ENCODE results near the gene SLC13A2.
"Not testable (repeated sequence)": the region's sequence is repeated elsewhere in the genome, so short reads cannot be mapped to it uniquely, and the experiment has no call there.

The SLC13A2 gene

DNA sequence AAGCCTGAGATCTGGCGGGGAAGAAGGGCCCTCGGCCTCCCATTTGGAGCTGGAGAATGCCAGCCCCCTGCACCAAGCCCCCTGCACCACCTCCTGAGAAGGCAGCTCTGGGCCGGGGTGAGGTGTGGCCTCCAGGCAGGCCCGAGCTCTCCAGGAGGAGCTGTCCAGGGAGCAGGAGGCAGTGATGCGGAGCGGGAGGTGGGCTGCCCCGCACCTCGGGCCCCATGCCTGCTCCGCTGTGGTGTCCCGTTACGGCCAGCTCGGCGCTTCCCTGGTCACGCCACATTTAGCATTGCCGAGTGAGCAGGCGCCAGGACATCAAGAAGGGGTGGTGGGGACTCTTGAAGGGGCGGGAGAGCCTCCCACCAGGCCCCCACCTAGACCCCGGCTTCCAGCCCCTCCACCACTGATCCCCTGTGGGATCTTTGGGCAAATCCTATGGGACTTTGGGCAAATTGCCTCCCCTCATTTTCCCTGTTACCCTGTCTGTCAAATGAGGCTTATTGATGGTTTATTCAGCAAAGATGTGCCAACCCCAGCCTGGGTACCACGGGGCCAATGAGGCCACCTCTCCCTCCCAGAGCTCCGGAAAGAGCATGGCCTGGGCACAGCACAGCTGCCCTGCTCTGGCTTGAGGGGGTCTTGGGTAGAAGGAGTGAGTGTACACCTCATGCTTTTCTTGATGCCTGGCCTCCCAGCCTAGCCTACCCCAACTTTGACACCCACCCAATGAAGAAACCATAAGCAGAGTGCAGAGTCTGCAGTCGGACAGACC, 48.1 kb downstream of the SLC13A2 start:
- Histone ChIP-seq H3K9me3 (ENCODE audit: low read depth, low read length) (no peaks in the 10 kb centered on the region), H3K36me3 (ENCODE audit: insufficient read depth, low read length) (no peaks in the 10 kb centered on the region), H3K27ac (no peak overlapping the region), H3K4me3 (no peak overlapping the region), H3K9ac (ENCODE audit: insufficient read length) (no peak overlapping the region)
- no peak for DNase-seq (ENCODE audit: low read depth, low spot score)
- TF ChIP-seq POLR2AphosphoS5 (IDR thresholded peaks at IDR 0.05; ENCODE audit: borderline replicate concordance, low read depth, low read length), result no peak
- no peak for TF ChIP-seq FOXP2 (optimal IDR thresholded peaks at IDR 0.05; ENCODE audit: control extremely low read depth, extremely low read length, insufficient read depth)
- TF ChIP-seq EZH2 (IDR thresholded peaks at IDR 0.05), result no peak

DNA sequence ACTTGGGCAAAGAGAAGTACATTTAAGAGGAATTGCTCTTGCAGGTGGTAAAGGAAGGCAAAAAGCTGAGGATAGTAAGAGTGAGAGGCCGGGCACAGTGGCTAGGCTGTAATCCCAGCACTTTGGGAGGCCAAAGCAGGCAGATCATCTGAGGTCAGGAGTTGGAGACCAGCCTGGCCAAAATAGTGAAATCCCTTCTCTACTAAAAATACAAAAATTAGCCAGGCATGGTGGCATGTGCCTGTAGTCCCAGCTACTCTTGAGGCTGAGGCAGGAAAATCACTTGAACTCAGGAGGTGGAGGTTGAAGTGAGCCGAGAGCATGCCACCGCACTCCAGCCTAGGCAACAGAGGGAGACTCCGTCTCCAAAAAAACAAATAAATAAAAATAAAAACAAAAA, 48.8 kb downstream of the SLC13A2 start:
- H3K9ac ChIP-seq (ENCODE audit: insufficient read length); H3K9me3 ChIP-seq (ENCODE audit: low read depth, low read length): not testable (repeated sequence)

DNA sequence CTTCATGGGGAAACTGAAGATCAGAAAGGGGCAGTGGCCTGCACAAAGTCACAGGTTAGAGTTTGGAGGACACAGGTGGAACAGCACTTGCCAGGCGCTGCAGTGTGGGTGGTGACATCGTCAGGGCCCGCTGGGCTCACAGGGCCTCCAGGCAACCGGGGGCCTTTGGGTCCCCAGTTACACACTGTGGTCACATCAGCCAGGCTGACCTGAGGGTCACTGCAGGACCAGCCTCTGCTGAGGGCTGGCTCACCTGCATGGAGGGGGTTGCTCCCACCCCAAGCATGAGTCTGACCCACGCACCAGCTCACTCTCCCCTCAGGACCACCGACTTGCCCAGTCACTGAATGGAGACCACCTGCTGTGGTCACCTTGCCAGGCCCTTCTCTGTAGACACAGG, 49.7 kb downstream of the SLC13A2 start:
- Histone ChIP-seq H3K36me3 (ENCODE audit: insufficient read depth, low read length) (no peaks in the 10 kb centered on the region), H3K27ac (no peak overlapping the region), H3K9me3 (ENCODE audit: low read depth, low read length) (no peaks in the 10 kb centered on the region), H3K4me3 (no peak overlapping the region), H3K9ac (ENCODE audit: insufficient read length) (no peak overlapping the region)
- DNase-seq (ENCODE audit: low read depth, low spot score), result no peak
- TF ChIP-seq POLR2AphosphoS5 (IDR thresholded peaks at IDR 0.05; ENCODE audit: borderline replicate concordance, low read depth, low read length), result no peak
- no peak for TF ChIP-seq EZH2 (IDR thresholded peaks at IDR 0.05)
- no peak for TF ChIP-seq FOXP2 (optimal IDR thresholded peaks at IDR 0.05; ENCODE audit: control extremely low read depth, extremely low read length, insufficient read depth)

More for the DNA sequence above, 48.8 kb downstream of the SLC13A2 start:
- H3K36me3 ChIP-seq (ENCODE audit: insufficient read depth, low read length); DNase-seq (ENCODE audit: low read depth, low spot score); H3K4me3 ChIP-seq; H3K27ac ChIP-seq: not testable (repeated sequence)

DNA sequence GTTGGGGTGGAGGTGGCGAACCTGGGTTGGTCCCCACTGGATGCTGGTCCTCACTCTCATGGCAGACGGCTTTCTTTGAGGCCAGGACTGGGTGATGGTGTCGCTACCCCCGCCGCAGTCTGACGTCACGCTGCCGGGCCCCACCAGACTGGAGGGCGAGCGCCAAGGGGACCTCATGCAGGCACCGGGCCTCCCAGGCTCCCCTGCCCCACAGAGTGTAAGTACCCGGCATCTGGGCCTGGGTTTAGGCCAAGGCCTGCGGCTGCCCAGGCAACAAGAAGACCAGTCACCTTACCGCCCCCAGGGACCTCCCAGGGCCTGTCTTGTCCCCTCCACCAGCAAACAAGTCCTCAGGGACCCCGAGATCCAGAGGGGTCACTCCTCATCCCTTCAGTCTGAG, 50.4 kb downstream of the SLC13A2 start:
- Histone ChIP-seq H3K9ac (ENCODE audit: insufficient read length) (no peak overlapping the region), H3K4me3 (no peak overlapping the region), H3K9me3 (ENCODE audit: low read depth, low read length) (no peaks in the 10 kb centered on the region), H3K36me3 (ENCODE audit: insufficient read depth, low read length) (no peaks in the 10 kb centered on the region), H3K27ac (no peak overlapping the region)
- DNase-seq (ENCODE audit: low read depth, low spot score), result no peak
- TF ChIP-seq FOXP2 (optimal IDR thresholded peaks at IDR 0.05; ENCODE audit: control extremely low read depth, extremely low read length, insufficient read depth) (no peak), EZH2 (IDR thresholded peaks at IDR 0.05) (no peak)

DNA sequence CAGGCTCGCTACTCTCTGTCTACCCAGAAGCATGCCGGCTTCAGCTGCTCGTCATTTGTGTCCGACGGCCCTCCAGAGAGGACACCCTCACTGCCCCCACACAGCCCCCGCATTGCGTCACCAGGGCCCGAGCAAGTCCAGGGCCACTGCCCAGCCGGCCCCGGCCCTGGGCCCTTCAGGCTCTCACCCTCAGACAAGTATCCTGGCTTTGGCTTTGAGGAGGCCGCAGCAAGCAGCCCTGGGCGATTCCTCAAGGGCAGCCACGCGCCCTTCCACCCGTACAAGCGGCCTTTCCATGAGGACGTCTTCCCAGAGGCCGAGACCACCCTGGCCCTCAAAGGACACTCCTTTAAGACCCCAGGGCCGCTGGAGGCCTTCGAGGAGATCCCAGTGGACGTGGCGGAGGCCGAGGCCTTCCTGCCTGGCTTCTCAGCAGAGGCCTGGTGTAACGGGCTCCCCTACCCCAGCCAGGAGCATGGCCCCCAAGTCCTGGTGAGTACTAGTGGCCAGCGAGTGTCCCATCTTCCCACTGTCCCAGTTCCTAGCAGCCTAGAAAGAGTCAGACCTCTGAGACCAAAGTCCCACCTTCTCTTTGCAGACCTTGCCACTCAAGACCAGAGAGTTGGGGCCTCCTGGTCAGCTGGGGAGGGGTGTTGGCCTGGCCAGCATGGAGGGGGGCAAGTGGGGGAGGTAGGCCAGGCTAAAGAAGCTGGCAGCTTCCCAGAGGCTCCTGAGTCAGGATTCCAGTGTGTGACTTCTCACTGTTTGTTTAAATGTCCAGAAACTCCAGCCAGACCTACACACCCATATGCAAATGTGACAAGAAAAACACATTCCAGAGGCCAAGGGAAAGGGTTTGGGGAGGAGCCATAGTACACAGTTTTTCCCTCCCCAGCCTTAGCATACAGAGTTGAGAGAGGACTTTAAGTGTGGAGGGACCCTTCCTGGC, 51.3 kb downstream of the SLC13A2 start:
- DNase-seq (ENCODE audit: low read depth, low spot score), result no peak
- Histone ChIP-seq H3K4me3 (no peak overlapping the region), H3K9ac (ENCODE audit: insufficient read length) (no peak overlapping the region), H3K27ac (no peak overlapping the region), H3K9me3 (ENCODE audit: low read depth, low read length) (no peaks in the 10 kb centered on the region), H3K36me3 (ENCODE audit: insufficient read depth, low read length) (no peaks in the 10 kb centered on the region)
- no peak for TF ChIP-seq EZH2 (IDR thresholded peaks at IDR 0.05)
- TF ChIP-seq POLR2AphosphoS5 (IDR thresholded peaks at IDR 0.05; ENCODE audit: borderline replicate concordance, low read depth, low read length), result no peak
- TF ChIP-seq FOXP2 (optimal IDR thresholded peaks at IDR 0.05; ENCODE audit: control extremely low read depth, extremely low read length, insufficient read depth), result no peak

DNA sequence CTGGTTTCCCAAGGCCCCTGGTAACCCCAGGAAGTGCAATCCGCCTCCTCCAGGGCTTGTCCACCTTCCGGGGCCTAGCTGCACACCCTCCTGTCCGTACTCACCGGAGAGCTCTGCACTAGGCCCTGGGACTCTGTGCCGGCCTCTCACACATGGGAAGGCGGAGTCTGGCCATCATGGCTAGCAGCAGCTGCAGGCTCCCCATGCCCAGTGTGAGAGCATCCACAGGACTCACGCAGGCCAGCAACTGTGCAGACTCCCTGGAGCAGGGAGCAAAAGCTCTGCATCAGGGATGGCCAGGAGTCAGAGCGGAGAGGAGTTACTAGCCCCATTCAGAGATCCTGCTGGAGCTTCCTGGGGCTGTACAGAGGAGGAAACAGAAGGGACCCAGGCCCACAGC, 52.9 kb downstream of the SLC13A2 start:
- Histone ChIP-seq H3K36me3 (ENCODE audit: insufficient read depth, low read length) (no peaks in the 10 kb centered on the region), H3K9me3 (ENCODE audit: low read depth, low read length) (no peaks in the 10 kb centered on the region), H3K9ac (ENCODE audit: insufficient read length) (no peak overlapping the region), H3K4me3 (no peak overlapping the region), H3K27ac (no peak overlapping the region)
- DNase-seq (ENCODE audit: low read depth, low spot score), result no peak
- TF ChIP-seq POLR2AphosphoS5 (IDR thresholded peaks at IDR 0.05; ENCODE audit: borderline replicate concordance, low read depth, low read length), result no peak

DNA sequence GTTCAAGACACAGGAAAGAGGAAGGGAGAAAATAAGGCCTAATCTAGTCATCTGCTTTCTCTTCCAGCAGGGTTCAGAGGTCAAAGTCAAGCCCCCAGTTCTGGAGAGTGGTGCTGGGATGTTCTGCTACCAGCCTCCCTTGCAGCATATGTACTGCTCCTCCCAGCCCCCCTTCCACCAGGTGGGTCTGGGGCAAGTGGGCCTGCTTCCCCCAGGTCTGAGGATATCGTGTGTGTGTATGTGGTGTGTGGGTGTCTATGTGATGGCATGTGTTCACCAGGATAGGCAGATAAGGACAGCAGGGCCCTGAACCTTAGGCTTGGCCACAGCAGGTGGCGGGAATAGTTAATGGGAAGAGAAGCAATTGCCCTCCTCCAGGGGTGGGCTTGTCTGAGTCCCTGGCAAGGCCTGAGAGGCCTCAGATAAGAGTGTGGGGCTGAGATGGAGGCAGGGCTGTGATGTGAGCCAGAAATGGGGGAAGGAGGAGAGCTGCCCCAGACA, 53.8 kb downstream of the SLC13A2 start:
- DNase-seq (ENCODE audit: low read depth, low spot score), result no peak
- Histone ChIP-seq H3K27ac (no peak overlapping the region), H3K9me3 (ENCODE audit: low read depth, low read length) (no peaks in the 10 kb centered on the region), H3K36me3 (ENCODE audit: insufficient read depth, low read length) (no peaks in the 10 kb centered on the region), H3K9ac (ENCODE audit: insufficient read length) (no peak overlapping the region), H3K4me3 (no peak overlapping the region)
- no peak for TF ChIP-seq FOXP2 (optimal IDR thresholded peaks at IDR 0.05; ENCODE audit: control extremely low read depth, extremely low read length, insufficient read depth)
- TF ChIP-seq EZH2 (IDR thresholded peaks at IDR 0.05), result no peak
- TF ChIP-seq POLR2AphosphoS5 (IDR thresholded peaks at IDR 0.05; ENCODE audit: borderline replicate concordance, low read depth, low read length), result no peak

DNA sequence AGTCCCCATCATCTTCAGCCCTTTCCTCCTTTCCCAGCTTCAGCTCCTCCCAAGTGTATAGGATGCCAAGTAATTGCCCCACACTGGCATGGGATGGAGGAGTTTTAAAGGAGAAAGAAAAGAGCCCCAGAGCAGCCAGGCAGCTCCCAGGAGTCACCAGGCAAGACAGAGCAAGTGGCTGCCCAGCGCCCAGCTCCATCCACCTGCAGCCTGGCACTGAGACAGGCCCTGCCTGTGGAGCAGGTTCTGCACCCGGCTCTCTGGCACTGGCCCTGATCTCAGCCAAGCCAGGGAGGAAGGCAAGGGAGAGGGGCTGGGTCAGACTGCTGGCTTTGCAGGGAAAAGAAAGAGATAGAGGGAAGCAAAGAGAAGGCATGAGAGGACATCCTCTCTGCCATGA, 54.4 kb downstream of the SLC13A2 start:
- Histone ChIP-seq H3K36me3 (ENCODE audit: insufficient read depth, low read length) (no peaks in the 10 kb centered on the region), H3K27ac (no peak overlapping the region), H3K9ac (ENCODE audit: insufficient read length) (no peak overlapping the region), H3K9me3 (ENCODE audit: low read depth, low read length) (no peaks in the 10 kb centered on the region), H3K4me3 (no peak overlapping the region)
- DNase-seq (ENCODE audit: low read depth, low spot score), result no peak
- TF ChIP-seq POLR2AphosphoS5 (IDR thresholded peaks at IDR 0.05; ENCODE audit: borderline replicate concordance, low read depth, low read length), result no peak
- no peak for TF ChIP-seq FOXP2 (optimal IDR thresholded peaks at IDR 0.05; ENCODE audit: control extremely low read depth, extremely low read length, insufficient read depth)
- TF ChIP-seq EZH2 (IDR thresholded peaks at IDR 0.05), result no peak
